NCI-H345 treated with DMSO at 0.1 percent for 48 hours (cell line): ENCODE data around the gene WDR44.
"Not testable (repeated sequence)": the region's sequence is repeated elsewhere in the genome, so short reads cannot be mapped to it uniquely, and the experiment has no call there.

Source experiments
- DNase-seq: peaks from one replicate; lab custom pipeline; 2025; ENCODE audit not compliant: unreplicated experiment; lab: John Stamatoyannopoulos, UW

The WDR44 gene

DNA sequence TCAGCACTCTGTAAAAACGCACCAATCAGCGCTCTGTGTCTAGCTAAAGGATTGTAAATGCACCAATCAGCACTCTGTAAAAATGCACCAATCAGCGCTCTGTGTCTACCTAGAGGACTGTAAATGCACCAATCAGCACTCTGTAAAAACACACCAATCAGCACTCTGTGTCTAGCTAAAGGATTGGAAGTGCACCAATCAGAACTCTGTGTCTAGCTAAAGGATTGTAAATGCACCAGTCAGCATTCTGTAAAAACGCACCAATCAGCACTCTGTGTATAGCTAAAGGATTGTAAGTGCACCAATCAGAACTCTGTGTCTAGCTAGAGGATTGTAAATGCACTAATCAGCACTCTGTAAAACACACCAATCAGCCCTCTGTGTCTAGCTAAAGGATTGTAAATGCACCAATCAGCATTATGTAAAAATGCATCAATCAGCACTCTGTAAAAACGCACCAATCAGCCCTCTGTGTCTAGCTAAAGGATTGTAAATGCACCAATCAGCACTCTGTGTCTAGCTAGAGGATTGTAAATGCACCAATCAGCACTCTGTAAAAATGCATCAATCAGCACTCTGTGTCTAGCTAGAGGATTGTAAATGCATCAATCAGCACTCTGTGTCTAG, 124.9 kb downstream of the WDR44 start:
- DNase-seq = not testable (repeated sequence)

DNA sequence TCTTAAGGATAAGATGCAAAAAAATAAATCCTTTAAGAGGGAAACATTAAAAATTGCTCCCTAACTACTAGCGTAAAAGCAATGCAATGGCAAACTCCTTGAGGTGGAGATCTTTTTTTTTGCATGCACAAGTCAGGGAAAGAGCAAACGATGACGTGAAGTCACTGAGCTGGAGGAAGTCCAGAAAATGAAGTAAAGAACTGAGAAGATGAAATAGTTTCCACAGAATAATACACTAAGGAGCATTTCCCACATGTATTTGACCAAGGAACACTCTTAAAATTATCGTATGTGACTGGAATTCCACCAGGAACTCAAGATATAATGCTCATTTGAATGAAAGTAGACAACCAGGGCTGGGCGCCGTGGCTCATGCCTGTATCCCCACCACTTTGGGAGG, 128.7 kb downstream of the WDR44 start:
- no peak for DNase-seq

DNA sequence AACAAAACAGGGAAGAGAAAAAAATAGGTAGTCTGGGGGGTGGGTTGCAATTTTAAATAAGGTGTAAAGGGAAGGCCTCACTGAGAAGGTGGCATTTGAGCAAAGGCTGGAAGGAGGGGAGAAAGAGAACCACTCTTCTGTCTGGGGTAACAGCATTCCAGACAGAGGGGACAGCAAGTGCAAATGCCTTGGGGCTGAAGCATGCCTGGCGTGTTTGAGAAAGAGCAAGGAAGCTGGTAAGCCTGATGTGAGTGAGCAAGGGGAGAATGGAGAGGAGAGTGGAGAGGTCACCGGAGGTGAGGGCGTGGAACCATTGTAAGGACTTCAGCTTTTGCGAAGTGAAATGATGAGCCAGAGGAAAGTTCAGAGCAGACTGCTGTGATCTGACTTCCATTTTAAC, 130.0 kb downstream of the WDR44 start:
- DNase-seq = no peak

DNA sequence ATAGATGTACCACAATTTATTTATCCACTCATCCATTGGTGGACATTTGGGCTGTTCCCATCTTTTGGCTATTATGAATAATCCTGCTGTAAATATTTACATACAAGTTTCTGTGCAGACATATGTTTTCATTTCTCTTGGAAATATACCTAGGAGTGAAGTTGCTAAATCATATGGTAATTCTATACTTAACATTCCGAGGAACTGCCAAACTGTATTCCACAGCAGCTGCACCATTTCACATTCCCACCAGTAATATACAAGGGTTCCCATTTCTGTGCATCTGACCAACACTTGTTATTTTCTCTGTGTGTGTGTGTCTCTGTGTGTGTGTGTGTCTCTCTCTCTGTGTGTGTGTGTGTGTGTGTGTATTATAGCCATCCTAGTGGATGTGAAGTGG, 134.3 kb downstream of the WDR44 start:
- no peak for DNase-seq

DNA sequence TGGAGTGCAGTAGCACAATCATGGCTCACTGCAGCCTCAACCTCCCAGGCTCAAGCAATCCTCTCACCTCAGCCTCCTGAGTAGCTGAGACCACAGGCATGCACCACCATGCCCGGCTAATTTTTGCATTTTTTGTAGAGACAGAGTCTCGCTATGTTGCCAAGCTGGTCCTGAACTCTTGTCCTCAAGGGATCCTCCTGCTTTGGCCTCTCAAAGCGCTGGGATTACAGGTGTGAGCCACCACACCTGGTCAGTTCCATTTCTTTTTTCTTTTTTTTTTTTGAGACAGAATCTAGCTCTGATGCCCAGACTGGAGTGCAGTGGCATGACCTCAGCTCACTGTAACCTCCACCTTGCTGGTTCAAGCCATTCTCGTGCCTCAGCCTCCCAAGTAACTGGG, 136.5 kb downstream of the WDR44 start:
- DNase-seq = not testable (repeated sequence)

DNA sequence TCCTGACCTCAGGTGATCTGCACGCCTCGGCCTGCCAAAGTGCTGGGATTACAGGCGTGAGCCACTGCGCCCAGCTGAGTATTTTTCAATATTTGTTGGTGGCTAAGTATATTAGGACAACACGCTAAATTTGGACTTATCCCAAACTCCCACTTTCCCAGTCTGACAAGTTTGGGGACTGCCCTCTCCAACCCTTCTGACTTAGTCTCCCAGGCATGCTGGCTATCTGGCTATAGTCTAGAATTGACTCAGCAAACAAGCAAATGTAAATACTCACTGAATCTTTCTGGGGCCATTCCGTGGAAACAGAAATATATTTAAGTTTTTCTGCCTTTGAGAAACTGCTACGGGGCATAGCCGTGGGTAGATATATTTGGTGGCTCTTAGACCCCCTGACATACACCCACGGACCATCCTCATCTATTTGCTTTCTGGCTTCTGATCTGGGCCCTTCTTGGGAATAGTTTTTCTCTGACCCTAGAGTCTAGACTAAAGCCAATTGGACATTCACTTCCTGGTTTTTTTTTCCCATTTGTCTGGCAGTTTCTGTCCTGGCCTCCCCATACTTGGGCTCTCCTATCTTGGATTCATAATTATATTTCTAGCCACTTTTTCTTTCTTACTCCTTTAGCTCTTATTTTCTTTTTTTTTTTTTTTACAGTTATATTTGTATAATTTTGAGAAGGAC, 138.5 kb downstream of the WDR44 start:
- DNase-seq = no peak

GRCh38 chrX:118486693-118487092, 140.8 kb downstream of the WDR44 start:
- DNase-seq = not testable (repeated sequence)

- no peak for DNase-seq
These were observed 147.1 kb downstream of the WDR44 start for GRCh38 chrX:118493016-118493415.

GRCh38 chrX:118493653-118494297, 147.9 kb downstream of the WDR44 start:
- no peak for DNase-seq

GRCh38 chrX:118495061-118495921, 149.4 kb downstream of the WDR44 start, which contains the start of gene DOCK11:
TSS of gene DOCK11 (plus strand) at chrX:118495815. CDS start at chrX:118495972, 157 bp downstream.
- no peak for DNase-seq

- peak; percentile 2 for DNase-seq
These were observed 150.3 kb downstream of the WDR44 start for GRCh38 chrX:118495958-118496762.

- no peak for DNase-seq
These were observed 150.8 kb downstream of the WDR44 start for GRCh38 chrX:118496763-118497079.

- DNase-seq = no peak
These were observed 151.4 kb downstream of the WDR44 start for GRCh38 chrX:118497180-118497818.

DNA sequence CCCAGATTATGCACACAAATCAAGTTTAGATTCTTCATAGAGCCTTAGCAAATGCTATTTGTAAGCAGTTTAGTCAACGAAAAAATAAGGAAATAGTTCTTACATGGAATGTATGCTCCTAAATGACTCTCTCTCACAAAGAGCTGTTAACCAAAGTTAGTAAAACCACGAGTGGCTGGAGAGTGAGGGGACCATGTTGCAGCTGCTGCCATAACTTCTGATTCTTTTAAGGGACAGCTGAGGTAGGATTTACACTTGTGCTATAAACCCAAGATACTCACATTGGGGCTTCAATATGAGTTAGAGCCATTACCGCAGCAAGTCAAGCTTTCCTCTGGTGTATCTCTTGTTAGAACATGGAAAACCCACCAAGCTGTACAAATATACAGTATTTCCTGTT, 152.4 kb downstream of the WDR44 start:
- DNase-seq = no peak

- no peak for DNase-seq
These were observed 152.8 kb downstream of the WDR44 start for GRCh38 chrX:118498755-118499154.

- DNase-seq = peak; percentile 68
These were observed 153.4 kb downstream of the WDR44 start for GRCh38 chrX:118499295-118499694.
